Activated T-helper 1 cell treated with Interleukin-2 at 50 U/mL for 16 hours (primary cell): Measurements from ENCODE around the gene ICA1L.

Source experiments
- DNase-seq: peaks from one replicate; pipeline ENCODE4 v3.0.0-alpha.2; 2020; ENCODE audit warnings: low read depth

ICA1L gene

DNA sequence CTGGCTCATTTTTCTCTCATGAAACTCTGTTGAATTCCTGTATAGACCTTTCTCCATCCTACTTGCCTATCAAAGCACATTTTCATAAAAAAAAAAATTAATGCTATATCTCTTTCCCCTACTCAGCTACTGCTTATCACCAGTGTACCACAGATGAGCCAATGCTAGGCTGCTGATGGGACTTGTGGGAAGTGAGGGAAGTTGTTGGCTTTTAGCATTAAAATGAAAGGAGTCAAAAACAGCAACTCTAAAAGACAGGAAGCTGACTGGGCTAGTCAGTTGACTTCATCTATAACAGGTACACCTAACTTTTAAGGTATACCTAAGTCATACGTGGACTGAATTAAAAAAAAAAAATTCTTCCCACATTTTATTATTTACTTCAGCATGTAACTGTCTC, 134.7 kb downstream of the ICA1L start:
- no peak for DNase-seq

DNA sequence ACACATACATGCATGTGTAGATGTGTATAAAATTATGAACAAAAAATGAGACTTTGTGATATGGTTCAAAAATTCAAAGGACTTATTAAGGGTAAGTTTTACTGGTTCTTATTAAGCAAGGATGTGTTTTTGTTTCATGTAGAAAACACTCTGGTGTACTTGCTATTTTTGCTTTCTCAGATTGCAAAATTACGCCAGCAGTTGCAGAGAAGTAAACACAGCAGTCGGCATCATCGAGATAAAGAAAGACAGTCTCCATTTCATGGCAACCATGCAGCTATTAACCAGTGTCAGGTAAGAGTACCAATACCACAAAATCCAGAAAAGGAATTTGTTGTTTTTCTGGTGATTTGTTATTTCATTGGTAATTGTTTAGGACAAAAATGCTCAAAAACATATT, 145.5 kb downstream of the ICA1L start:
- no peak for DNase-seq

DNA sequence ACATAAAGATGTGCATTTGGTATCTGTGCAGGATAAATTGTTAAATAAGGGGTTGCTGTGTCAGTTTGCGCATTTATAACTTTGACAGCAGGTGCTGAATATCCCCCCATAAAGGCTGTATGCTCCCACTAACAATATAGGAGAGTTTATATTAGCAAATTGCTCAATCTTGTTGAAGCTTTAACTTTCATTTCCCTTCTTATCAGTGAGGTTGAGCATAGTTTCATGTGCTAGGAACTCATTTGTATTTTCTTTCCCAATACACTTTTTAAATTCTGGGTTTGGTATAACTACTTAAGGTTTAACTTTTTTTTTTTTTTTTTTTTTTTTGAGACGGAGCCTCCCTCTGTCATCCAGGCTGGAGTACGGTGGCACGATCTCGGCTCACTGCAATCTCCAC, 147.8 kb downstream of the ICA1L start:
- DNase-seq: no peak
